GM10847 (cell line): ENCODE measurements around the gene CEP131.

Source experiments
- POLR2A ChIP-seq: IDR thresholded peaks from 2 replicates; pipeline ENCODE4 v1.6.1; 2011; ENCODE audit not compliant: insufficient read length; ENCODE audit errors: extremely low read depth

CEP131 gene

GRCh38 chr17:81223762-81224130, 981 bp upstream of the CEP131 start:
- no peak for TF ChIP-seq POLR2A

GRCh38 chr17:81222620-81222905, 202 bp downstream of the CEP131 start:
- no peak for TF ChIP-seq POLR2A

GRCh38 chr17:81221842-81222619, 734 bp downstream of the CEP131 start:
- no peak for TF ChIP-seq POLR2A

- no peak for TF ChIP-seq POLR2A
These were observed 1.4 kb downstream of the CEP131 start for GRCh38 chr17:81221371-81221841.

GRCh38 chr17:81219476-81220180, 3.1 kb downstream of the CEP131 start:
- no peak for TF ChIP-seq POLR2A

GRCh38 chr17:81218991-81219390, 3.8 kb downstream of the CEP131 start:
- no peak for TF ChIP-seq POLR2A

GRCh38 chr17:81218459-81218858, 4.3 kb downstream of the CEP131 start:
- TF ChIP-seq POLR2A = no peak

- TF ChIP-seq POLR2A = no peak
These were observed 5.3 kb downstream of the CEP131 start for GRCh38 chr17:81217491-81217890.

GRCh38 chr17:81213978-81214377, 8.8 kb downstream of the CEP131 start:
- TF ChIP-seq POLR2A = no peak

- no peak for TF ChIP-seq POLR2A
These were observed 10.4 kb downstream of the CEP131 start for GRCh38 chr17:81212365-81212764.

- no peak for TF ChIP-seq POLR2A
These were observed 11.9 kb downstream of the CEP131 start for GRCh38 chr17:81210868-81211267.

GRCh38 chr17:81210466-81210865, 12.3 kb downstream of the CEP131 start:
- TF ChIP-seq POLR2A = no peak

GRCh38 chr17:81209141-81209540, 13.6 kb downstream of the CEP131 start:
- TF ChIP-seq POLR2A = no peak

GRCh38 chr17:81208651-81209050, 14.1 kb downstream of the CEP131 start:
- no peak for TF ChIP-seq POLR2A

GRCh38 chr17:81207610-81208581, 14.9 kb downstream of the CEP131 start:
- no peak for TF ChIP-seq POLR2A

GRCh38 chr17:81206657-81207056, 16.1 kb downstream of the CEP131 start:
- no peak for TF ChIP-seq POLR2A

GRCh38 chr17:81206166-81206565, 16.6 kb downstream of the CEP131 start:
- TF ChIP-seq POLR2A = no peak
